Hepatocyte (in vitro differentiated cells): ENCODE measurements around the gene ZSWIM3. TPM values are rescaled to one million over a fixed set of nuclear protein-coding genes. Genes with fewer than 3 reads are reported as not detected.

Source experiments
- DNase-seq: peaks from one replicate; pipeline ENCODE4 v3.0.0-alpha.2; 2016; ENCODE audit warnings: low spot score
- H2AFZ ChIP-seq: fragments of 200-600 bp; sonication (generic); 2 replicates; pipeline ENCODE4 v1.6.0; 2016; ENCODE audit warnings: antibody characterized with exemption, mild to moderate bottlenecking
- H3K27ac ChIP-seq: fragments of 200-600 bp; sonication (generic); 2 replicates; pipeline ENCODE4 v1.5.1; 2016; ENCODE audit warnings: mild to moderate bottlenecking
- H3K27me3 ChIP-seq: fragments of 200-600 bp; sonication (generic); 2 replicates; pipeline ENCODE4 v1.6.1; 2016
- H3K36me3 ChIP-seq: fragments of 200-600 bp; sonication (generic); replicated peaks from 2 replicates; pipeline ENCODE4 v1.5.1; 2016; ENCODE audit warnings: low read depth; ENCODE audit not compliant: insufficient read depth
- H3K4me1 ChIP-seq: fragments of 200-600 bp; sonication (generic); 2 replicates; pipeline ENCODE4 v1.5.1; 2016; ENCODE audit warnings: mild to moderate bottlenecking, moderate library complexity; ENCODE audit not compliant: insufficient read depth
- H3K4me2 ChIP-seq: fragments of 200-600 bp; sonication (generic); 2 replicates; pipeline ENCODE4 v1.6.0; 2016
- H3K4me3 ChIP-seq: fragments of 200-600 bp; sonication (generic); 2 replicates; pipeline ENCODE4 v1.5.1; 2016; ENCODE audit warnings: mild to moderate bottlenecking
- H3K79me2 ChIP-seq: fragments of 200-600 bp; sonication (generic); 2 replicates; pipeline ENCODE4 v1.6.0; 2017; ENCODE audit warnings: mild to moderate bottlenecking
- H3K9me2 ChIP-seq: fragments of 200-600 bp; sonication (generic); replicated peaks from 2 replicates; pipeline ENCODE4 v1.6.0; 2017; ENCODE audit warnings: mild to moderate bottlenecking; ENCODE audit not compliant: insufficient read depth
- H3K9me3 ChIP-seq: fragments of 200-600 bp; sonication (generic); 2 replicates; pipeline ENCODE4 v1.5.1; 2016; ENCODE audit warnings: low read depth, mild to moderate bottlenecking
- H4K20me1 ChIP-seq: fragments of 200-600 bp; sonication (generic); 2 replicates; pipeline ENCODE4 v1.6.0; 2016; ENCODE audit warnings: mild to moderate bottlenecking; ENCODE audit not compliant: insufficient read depth, poor library complexity, severe bottlenecking
- EZH2 ChIP-seq: fragments of 200-600 bp; sonication (generic); IDR thresholded peaks from 2 replicates; pipeline ENCODE4 v1.6.1; 2016; ENCODE audit warnings: antibody characterized with exemption, mild to moderate bottlenecking, borderline replicate concordance
- EZH2phosphoT487 ChIP-seq: fragments of 200-600 bp; sonication (generic); IDR thresholded peaks from one replicate; pipeline ENCODE4 v1.6.1; 2018; ENCODE audit warnings: antibody characterized with exemption, mild to moderate bottlenecking, low read depth, moderate library complexity; ENCODE audit not compliant: unreplicated experiment, severe bottlenecking
- WGBS: methylation state at CpG from one replicate; pipeline ENCODE4 v1.1.6; 2016; ENCODE audit warnings: low lambda C conversion rate; ENCODE audit errors: missing lambda C conversion rate; 5-methylcytosine and 5-hydroxymethylcytosine counted together
- polyA plus RNA-seq: library from polyadenylated mRNA; unstranded; fragments of >200 nt; fragmentation: Nextera tagmentation; extraction: Ambion mirVana; gene quantifications from 2 replicates; pipeline ENCODE4 v1.2.1, GENCODE V29; 2016
- total RNA-seq: library from RNA; depleted of rRNA; stranded (reverse); fragments of >200 nt; gene quantifications from 2 replicates; pipeline ENCODE4 v1.2.3, GENCODE V29; 2014
- TF ChIP-seq, protein P1 (sequence below): fragments of 200-600 bp; sonication (generic); IDR thresholded peaks from 2 replicates; pipeline ENCODE4 v1.5.1; 2016; ENCODE audit warnings: antibody characterized with exemption, mild to moderate bottlenecking; ENCODE audit not compliant: poor library complexity

The ZSWIM3 gene
- total and polyA plus RNA-seq, 2 experiments from 2014 or later = 4.1 to 6.2 TPM

GRCh38 chr20:45913116-45913515, 55.7 kb downstream of the ZSWIM3 start:
- DNase-seq = no peak
- Histone ChIP-seq H3K4me3 (no peak overlapping the region), H4K20me1 (no peaks in the 10 kb centered on the region), H3K4me2 (no peak overlapping the region), H3K9me2 (no peaks in the 10 kb centered on the region), H3K27me3 (no peaks in the 10 kb centered on the region), H3K79me2 (no peaks in the 10 kb centered on the region), H3K27ac (no peak overlapping the region), H3K36me3 (no peaks in the 10 kb centered on the region), H2AFZ (no peak overlapping the region), H3K9me3 (no peaks in the 10 kb centered on the region), H3K4me1 (peaks cover 10% of the 10 kb centered on the region)
- TF ChIP-seq EZH2 = no peak
- TF ChIP-seq, protein P1, sequence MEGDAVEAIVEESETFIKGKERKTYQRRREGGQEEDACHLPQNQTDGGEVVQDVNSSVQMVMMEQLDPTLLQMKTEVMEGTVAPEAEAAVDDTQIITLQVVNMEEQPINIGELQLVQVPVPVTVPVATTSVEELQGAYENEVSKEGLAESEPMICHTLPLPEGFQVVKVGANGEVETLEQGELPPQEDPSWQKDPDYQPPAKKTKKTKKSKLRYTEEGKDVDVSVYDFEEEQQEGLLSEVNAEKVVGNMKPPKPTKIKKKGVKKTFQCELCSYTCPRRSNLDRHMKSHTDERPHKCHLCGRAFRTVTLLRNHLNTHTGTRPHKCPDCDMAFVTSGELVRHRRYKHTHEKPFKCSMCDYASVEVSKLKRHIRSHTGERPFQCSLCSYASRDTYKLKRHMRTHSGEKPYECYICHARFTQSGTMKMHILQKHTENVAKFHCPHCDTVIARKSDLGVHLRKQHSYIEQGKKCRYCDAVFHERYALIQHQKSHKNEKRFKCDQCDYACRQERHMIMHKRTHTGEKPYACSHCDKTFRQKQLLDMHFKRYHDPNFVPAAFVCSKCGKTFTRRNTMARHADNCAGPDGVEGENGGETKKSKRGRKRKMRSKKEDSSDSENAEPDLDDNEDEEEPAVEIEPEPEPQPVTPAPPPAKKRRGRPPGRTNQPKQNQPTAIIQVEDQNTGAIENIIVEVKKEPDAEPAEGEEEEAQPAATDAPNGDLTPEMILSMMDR = no peak
- no peak for TF ChIP-seq EZH2phosphoT487
- 95% methylated on average over 4 of the region's 5 CpGs for WGBS

DNA sequence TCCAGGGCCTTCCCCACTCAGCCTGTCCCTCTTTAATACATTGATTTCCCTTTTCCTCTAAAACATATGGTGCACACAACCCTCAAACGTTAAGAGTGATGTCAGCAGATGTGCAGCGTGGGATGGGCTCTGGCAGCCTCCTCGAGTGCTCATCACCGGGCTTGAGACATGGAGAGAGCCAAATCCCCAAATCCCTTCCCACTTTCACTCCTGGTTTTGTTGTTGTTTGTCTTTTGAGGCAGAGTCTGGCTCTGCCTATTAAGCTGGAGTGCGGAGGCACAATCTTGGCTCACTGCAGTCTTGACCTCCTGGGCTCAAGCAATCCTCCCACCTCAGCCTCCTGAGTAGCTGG, 60.4 kb downstream of the ZSWIM3 start:
- H2AFZ ChIP-seq = no peak overlapping the region
- no peaks in the 10 kb centered on the region for H3K36me3 ChIP-seq
- no peaks in the 10 kb centered on the region for H3K9me2 ChIP-seq
- DNase-seq = no peak
- H4K20me1 ChIP-seq = no peaks in the 10 kb centered on the region
- H3K27ac ChIP-seq = peak overlapping the region; percentile 88
- no peak overlapping the region for H3K4me3 ChIP-seq
- TF ChIP-seq EZH2phosphoT487 = no peak
- TF ChIP-seq EZH2 = no peak
- TF ChIP-seq, protein P1 = no peak
- H3K79me2 ChIP-seq = no peaks in the 10 kb centered on the region
- no peak overlapping the region for H3K4me2 ChIP-seq
- 76% methylated on average over 5 of the region's 5 CpGs for WGBS
- peaks cover 9% of the 10 kb centered on the region for H3K4me1 ChIP-seq
- no peaks in the 10 kb centered on the region for H3K27me3 ChIP-seq
- H3K9me3 ChIP-seq = no peaks in the 10 kb centered on the region

DNA sequence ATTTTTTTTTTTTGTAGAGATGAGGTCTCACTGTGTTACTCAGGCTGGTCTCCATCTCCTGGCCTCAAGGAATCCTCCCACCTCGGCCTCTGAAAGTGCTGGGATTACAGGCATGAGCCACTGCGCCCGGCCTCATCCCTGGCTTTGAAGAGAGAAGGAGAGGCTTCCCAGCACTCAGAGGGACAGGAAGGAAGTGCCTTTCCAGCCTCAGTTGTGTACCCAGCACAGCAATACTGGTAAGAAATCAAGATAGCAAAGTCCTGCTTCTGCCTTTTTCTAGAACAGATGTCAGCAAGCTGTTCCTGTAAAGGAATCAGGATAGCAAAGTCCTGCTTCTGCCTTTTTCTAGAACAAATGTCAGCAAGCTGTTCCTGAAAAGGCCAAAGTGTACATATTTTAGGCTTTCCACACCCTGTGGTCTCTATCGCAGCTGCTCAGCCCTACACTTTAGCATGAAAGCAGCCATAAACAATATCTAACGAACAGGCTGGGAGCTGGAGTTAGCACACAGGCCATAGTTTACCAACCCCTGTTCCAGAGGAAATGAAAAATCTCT, 60.8 kb downstream of the ZSWIM3 start:
- no peak overlapping the region for H2AFZ ChIP-seq
- H4K20me1 ChIP-seq = no peaks in the 10 kb centered on the region
- no peak overlapping the region for H3K4me2 ChIP-seq
- no peaks in the 10 kb centered on the region for H3K27me3 ChIP-seq
- DNase-seq = peak; percentile 51
- H3K9me3 ChIP-seq = no peaks in the 10 kb centered on the region
- 58% methylated on average over 5 of the region's 5 CpGs for WGBS
- H3K79me2 ChIP-seq = no peaks in the 10 kb centered on the region
- H3K4me1 ChIP-seq = peaks cover 9% of the 10 kb centered on the region
- TF ChIP-seq, protein P1 = no peak
- TF ChIP-seq EZH2phosphoT487 (no peak), EZH2 (no peak)
- H3K27ac ChIP-seq = peak overlapping the region; percentile 88
- no peaks in the 10 kb centered on the region for H3K9me2 ChIP-seq
- H3K4me3 ChIP-seq = no peak overlapping the region
- no peaks in the 10 kb centered on the region for H3K36me3 ChIP-seq
